AG04450 (cell line): Measurements from ENCODE around the gene MKLN1. TPM values are rescaled to one million over a fixed set of nuclear protein-coding genes. Genes with fewer than 3 reads are reported as not detected.

Experiments
- CTCF ChIA-PET: fragments of 300-600, 350-600 bp; formaldehyde crosslinking; extraction: SDS; loops from one replicate; lab custom pipeline; 2022; ENCODE audit warnings: antibody characterized with exemption, inconsistent platforms; lab: Charles Lee
- POLR2A ChIA-PET: fragments of 350-600 bp; formaldehyde crosslinking; extraction: SDS; loops from one replicate; lab custom pipeline; 2021; ENCODE audit warnings: antibody characterized with exemption, inconsistent platforms; lab: Yijun Ruan, JAX
- DNase-seq: peaks from one replicate; pipeline ENCODE4 v3.0.0-alpha.2; 2011; ENCODE audit warnings: low read depth, low spot score
- H3K27ac ChIP-seq: one replicate; pipeline ENCODE4 v1.5.1; 2012; ENCODE audit warnings: low read depth, low read length, control low read depth
- H3K27me3 ChIP-seq: one replicate; pipeline ENCODE4 v1.6.0; 2012; ENCODE audit warnings: low read length; ENCODE audit not compliant: control insufficient read depth, insufficient read depth
- H3K4me3 ChIP-seq: 2 replicates; pipeline ENCODE4 v1.5.1; 2011; ENCODE audit warnings: mild to moderate bottlenecking, low read depth, low read length, control low read depth
- H3K9me3 ChIP-seq: 2 replicates; pipeline ENCODE4 v1.5.1; 2012; ENCODE audit warnings: low read length; ENCODE audit not compliant: control insufficient read depth, insufficient read depth
- polyA plus RNA-seq: library from polyadenylated mRNA; depleted of rRNA; stranded (reverse); fragments of >200 nt; gene quantifications from 2 replicates; pipeline ENCODE4 v1.2.3, GENCODE V29; 2011
- TF ChIP-seq, protein P1 (sequence below): IDR thresholded peaks from 2 replicates; pipeline ENCODE4 v1.5.1; 2011; ENCODE audit warnings: low read depth, low read length, control low read depth, inconsistent platforms

MKLN1 gene
- polyA plus RNA-seq, 1 experiment: 56.8 TPM

DNA sequence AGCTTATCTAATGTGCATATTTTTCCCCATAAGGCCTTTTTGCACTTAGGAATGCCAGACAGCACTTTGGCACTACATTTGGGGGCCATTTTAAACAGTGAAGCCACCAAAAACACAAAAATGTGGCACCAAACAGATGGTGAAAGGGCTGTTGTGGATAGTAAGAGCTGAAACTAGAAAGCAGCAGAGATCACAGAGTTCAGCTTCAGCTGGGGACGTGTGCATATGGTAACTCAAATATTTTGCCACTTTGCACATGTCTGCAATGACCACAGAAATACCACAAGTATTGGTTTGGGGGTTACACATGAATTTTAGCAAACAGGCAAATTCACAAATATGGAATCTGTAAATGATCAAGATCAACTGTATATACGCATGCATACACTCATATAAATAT is 155.9 kb downstream of the MKLN1 start:
- no peak for DNase-seq
- no peak overlapping the region for H3K4me3 ChIP-seq
- ChIA-PET POLR2A (no interaction called here), CTCF (interaction anchor here (0.5 to 1.3 kb wide), 2 partner anchors 30 to 414 kb away, joined by 3 to 6 read pairs; no protein-coding TSS in a partner anchor)
- no peaks in the 10 kb centered on the region for H3K9me3 ChIP-seq
- H3K27ac ChIP-seq: no peak overlapping the region
- no peaks in the 10 kb centered on the region for H3K27me3 ChIP-seq
- TF ChIP-seq, protein P1, sequence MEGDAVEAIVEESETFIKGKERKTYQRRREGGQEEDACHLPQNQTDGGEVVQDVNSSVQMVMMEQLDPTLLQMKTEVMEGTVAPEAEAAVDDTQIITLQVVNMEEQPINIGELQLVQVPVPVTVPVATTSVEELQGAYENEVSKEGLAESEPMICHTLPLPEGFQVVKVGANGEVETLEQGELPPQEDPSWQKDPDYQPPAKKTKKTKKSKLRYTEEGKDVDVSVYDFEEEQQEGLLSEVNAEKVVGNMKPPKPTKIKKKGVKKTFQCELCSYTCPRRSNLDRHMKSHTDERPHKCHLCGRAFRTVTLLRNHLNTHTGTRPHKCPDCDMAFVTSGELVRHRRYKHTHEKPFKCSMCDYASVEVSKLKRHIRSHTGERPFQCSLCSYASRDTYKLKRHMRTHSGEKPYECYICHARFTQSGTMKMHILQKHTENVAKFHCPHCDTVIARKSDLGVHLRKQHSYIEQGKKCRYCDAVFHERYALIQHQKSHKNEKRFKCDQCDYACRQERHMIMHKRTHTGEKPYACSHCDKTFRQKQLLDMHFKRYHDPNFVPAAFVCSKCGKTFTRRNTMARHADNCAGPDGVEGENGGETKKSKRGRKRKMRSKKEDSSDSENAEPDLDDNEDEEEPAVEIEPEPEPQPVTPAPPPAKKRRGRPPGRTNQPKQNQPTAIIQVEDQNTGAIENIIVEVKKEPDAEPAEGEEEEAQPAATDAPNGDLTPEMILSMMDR: no peak

DNA sequence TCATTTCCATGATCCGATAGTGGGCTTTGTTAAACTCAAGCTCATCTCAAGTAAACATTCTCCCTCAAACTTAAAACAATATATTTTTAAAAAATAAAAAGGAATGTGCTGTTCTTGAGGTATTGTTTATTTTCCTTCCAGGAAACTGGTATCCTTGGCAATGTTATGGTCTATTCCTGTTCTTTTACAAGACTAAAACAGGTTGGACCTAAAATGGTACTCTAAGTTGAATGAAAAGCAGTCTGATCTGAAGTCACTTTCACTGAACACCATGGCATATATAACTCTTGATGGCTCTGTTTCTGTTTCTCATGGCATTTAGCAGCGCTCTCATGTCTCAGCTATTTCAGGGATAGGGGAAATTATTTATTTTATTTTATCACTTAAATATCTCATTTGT is 158.7 kb downstream of the MKLN1 start:
- TF ChIP-seq, protein P1: no peak
- no peak for DNase-seq
- Histone ChIP-seq H3K9me3 (no peaks in the 10 kb centered on the region), H3K27me3 (no peaks in the 10 kb centered on the region), H3K4me3 (no peak overlapping the region), H3K27ac (no peak overlapping the region)
- CTCF ChIA-PET: interaction anchor here (0.7 to 1.7 kb wide), 3 partner anchors 27 to 114 kb away, joined by 3 to 5 read pairs (median 4); no protein-coding TSS in a partner anchor
- POLR2A ChIA-PET: interaction anchor here (0.7 kb wide), 1 partner anchor 102 kb away, joined by 3 read pairs; no protein-coding TSS in a partner anchor

DNA sequence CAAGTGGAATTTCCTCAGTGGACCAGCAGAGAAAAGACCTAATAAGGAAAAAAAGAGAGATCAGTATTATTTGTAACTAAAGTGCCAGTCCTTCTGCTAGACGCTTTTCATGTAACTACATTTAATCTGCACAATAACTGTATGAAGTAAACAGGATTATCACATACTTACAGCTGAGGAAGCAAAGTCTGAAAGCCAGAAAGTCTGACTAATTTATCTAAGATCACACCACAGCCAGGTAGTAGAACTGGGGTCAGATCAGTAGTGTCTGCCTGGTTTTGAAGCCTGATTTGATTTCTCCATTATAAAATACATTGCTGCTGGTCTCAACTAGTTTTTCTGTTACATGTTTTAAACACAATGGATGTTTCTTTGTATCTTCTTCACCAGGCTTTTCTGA is 159.5 kb downstream of the MKLN1 start:
- CTCF ChIA-PET: no interaction called here
- TF ChIP-seq, protein P1: no peak
- Histone ChIP-seq H3K4me3 (no peak overlapping the region), H3K27me3 (no peaks in the 10 kb centered on the region), H3K27ac (no peak overlapping the region), H3K9me3 (no peaks in the 10 kb centered on the region)
- POLR2A ChIA-PET: no interaction called here
- no peak for DNase-seq

DNA sequence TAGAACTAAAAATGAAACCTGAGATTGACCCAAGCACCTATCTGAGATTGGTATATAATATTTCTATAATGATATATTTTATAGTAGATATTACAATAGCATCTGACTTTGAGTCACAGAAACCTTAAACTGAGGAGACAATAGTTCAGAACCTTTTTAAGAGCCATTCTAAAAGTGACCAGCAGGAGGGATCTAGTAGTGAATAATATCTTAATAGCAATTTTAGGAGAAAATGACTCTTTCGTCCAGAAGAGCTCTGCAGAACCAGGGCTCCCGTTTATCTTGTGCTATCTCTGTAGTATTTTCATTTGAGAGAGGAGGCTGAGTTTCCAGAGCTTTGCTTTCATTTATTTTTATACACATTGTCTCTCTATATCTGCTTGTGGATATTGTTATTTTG is 160.7 kb downstream of the MKLN1 start:
- H3K4me3 ChIP-seq: no peak overlapping the region

DNA sequence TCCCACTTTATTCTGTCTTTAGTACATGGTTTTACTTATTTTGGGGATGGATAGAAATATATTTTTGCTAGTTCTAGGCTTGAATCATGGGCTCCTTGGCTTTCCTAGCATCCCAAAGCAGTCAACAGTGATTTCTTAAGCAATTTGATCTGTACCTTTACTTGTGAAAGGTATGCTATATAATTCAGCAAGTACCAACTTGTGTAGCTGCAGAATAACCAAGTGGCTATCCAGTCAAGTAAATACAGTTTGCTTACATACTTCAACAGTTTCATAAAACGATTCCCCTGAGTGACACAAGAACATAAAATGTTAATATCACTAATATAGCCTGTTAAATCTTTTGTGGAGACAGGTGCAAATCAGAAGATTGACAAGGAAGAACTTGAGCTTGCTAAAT is 161.5 kb downstream of the MKLN1 start:
- TF ChIP-seq, protein P1: no peak
- Histone ChIP-seq H3K27me3 (no peaks in the 10 kb centered on the region), H3K4me3 (no peak overlapping the region), H3K9me3 (no peaks in the 10 kb centered on the region), H3K27ac (no peak overlapping the region)
- no peak for DNase-seq
- CTCF ChIA-PET: interaction anchor here (0.8 to 1.6 kb wide), 3 partner anchors 12 to 166 kb away, joined by 3 to 4 read pairs (median 4); no protein-coding TSS in a partner anchor
- POLR2A ChIA-PET: no interaction called here

More for the DNA sequence above, 160.7 kb downstream of the MKLN1 start:
- no peaks in the 10 kb centered on the region for H3K9me3 ChIP-seq
- POLR2A ChIA-PET: no interaction called here
- DNase-seq: no peak
- CTCF ChIA-PET: interaction anchor here (0.6 kb wide), 1 partner anchor 486 kb away, joined by 3 read pairs; no protein-coding TSS in a partner anchor
- H3K27me3 ChIP-seq: no peaks in the 10 kb centered on the region
- no peak overlapping the region for H3K27ac ChIP-seq
- TF ChIP-seq, protein P1: peak; percentile 41; the same call in 1 of the 2 replicates
